DND-41 (cell line): ENCODE measurements around the gene CFHR1.

Experiments
- CTCF ChIP-seq: IDR thresholded peaks from 2 replicates; pipeline ENCODE4 v1.5.1; 2012; ENCODE audit warnings: borderline replicate concordance, low read length, moderate library complexity, mild to moderate bottlenecking; ENCODE audit not compliant: poor library complexity, severe bottlenecking; ENCODE audit errors: extremely low read depth
- EZH2 ChIP-seq: IDR thresholded peaks from 3 replicates; pipeline ENCODE4 v1.6.1; 2012; ENCODE audit warnings: borderline replicate concordance, low read depth, mild to moderate bottlenecking, moderate library complexity, low read length, inconsistent platforms; ENCODE audit not compliant: severe bottlenecking

DNA sequence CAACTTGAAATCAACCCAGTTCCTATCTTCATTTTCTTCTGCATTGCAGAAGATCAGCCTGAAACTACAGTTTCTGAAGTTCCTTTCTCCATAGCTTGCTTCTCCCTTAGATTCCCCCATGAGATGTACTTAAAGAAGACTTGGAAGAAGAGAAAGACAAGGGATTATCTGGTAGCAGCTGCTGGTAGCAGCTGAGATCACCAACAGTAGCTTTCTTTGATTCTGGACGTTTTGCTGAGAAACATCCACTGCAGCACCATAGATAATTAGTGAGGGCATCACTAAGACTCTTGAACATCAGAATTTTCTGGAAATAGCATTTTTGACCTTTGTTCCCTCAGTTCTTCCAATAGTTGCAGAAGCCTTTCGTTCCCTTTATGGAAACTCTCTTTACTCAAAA, 45.4 kb upstream of the CFHR1 start:
- TF ChIP-seq CTCF (no peak), EZH2 (no peak)
